Measurements from ENCODE around the gene NDUFA12.
A peak's percentile ranks its signal among the peaks of the same experiment; 100 is the strongest.

Gene NDUFA12

DNA sequence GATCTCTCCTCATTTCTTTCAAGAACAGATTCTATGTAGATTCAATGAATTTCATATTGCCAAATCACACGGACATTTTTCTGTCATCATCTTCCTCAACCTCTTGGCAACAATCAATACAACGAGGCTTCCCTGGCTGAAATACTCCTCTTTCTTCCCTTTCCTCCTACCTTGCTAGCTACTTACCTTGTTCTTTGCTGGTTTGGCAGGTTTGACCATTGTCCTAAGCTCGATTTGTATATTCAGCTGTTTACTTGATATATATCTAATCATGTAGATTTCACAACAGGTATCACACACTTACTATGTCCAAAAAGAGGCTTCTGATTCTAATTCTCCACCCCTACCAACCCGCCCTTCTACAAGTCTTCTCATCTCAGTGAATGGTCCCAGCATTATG, 23.6 kb downstream of the NDUFA12 start:
- no peak for DNase-seq

DNA sequence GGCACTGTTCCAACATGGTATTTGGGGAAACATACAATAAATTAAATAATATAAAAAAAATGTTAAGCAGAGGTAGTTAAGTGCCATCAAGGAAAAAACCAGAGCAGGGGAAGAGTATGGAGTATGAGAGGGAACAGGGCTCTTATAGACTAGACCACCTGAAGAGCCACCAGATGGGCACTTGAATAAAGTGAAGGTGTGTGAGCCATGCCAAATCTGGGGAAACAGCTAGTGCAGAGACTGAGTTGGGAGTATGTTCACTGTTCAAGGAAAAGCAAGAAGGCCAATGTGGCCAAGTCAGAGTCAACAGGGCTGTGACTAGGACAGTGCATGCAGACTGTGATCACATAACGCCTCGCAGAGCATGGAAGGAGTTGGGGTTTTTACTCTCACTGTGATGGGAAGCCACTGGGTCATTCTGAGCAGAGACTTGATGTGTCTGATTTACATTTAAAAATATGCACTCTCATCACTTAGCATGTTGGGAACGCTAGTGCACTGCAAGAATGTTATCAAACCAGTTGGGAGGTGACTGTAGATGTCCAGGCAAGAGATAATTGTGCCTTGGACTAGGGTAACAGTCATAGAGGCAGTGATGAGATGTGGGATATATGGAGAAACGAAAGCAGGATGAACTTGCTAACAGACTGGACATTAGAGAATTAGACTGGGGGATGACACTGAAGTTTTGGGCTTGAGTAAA, 25.6 kb downstream of the NDUFA12 start:
- no peak for DNase-seq

DNA sequence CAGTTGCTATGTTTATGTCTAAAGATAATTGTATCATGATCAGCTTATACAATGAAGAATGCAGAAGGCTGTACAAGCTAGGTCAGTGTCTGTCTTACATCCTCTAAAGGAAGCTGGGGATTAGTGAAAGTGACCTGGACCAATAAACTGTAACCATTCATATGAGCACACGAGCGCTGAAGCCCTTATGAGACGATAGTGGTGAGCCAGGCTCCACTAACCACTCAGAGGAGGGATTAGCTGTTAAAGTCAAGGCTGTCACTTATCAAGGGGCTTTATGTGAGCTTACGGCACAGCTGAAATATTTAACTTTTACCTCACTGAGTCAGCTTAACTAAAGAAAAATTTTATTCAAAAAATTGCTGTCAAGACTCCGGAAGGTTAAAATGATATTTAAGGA, 30.3 kb downstream of the NDUFA12 start:
- no peak for DNase-seq

DNA sequence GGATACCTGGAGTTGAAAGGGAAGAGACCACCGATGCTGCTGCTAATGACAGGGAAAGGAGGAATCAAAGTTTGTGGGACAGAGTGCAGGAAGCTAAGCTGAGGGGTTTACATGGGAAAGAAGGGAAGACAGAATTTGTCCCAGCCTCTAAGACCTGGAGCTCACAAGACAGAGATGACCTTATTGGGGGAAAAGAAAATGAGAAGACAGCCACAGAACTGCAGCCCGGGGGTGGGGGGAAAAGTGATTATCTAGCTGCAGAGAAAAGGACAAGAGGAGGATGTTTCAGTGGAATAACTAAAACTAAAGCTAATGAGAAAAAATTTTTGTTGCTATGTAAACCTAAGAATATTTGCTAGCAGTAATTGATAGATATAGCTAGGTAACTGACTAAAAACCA, 30.7 kb downstream of the NDUFA12 start:
- DNase-seq = no peak

DNA sequence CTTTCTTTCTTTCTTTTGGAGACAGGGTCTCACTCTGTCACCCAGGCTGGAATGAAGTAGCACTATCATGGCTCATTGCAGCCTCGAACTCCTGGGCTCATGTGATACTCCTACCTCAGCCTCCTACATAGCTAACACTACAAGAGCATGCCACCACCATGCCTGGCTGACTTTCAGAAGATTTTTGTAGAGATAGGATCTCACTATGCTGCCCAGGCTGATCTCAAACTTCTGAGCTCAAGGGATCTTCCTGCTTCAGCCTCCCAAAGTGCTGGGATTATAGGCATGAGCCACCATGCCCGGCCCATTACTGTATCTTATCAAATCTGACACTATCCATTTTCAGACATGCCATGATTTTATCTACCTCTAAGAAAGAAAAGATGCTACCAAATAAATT, 31.6 kb downstream of the NDUFA12 start:
- no peak for DNase-seq

DNA sequence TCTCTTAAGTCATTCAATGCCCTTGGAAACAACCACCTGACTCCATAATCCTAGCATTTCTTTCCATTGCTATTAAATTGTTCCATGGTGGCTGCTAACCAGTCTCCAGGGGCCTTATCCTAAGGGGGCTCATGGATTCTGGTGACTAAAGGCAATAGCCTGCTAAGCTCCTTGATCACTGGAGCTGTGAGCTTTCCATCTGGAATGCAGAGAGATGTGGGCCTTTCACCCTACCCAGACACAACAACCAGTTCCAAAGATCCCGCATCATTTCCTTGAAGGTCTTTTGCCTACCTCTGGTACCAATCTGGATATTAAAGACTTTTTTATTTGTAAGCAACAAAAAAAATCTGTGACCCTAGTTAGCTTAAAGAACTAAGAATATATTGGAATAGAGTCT, 32.9 kb downstream of the NDUFA12 start:
- DNase-seq = no peak

DNA sequence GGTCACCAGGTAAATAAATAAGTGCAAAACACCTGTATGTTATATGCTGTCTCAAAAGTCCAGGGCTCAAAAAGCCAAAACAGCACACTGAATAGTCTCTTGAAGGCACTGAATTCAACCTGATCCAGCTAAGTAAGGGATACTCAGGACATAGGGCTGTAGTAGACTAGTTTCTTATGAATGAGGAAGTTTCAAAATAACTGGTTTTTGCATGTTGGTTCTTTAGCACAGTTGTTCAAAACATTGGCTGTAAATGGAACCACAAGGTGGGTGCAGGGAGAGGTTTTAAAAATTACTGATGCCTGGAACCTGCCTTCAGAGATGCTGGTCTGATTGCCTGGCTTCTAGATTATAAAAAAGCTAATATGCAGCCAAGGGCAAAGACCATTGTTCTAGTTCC, 34.1 kb downstream of the NDUFA12 start:
- DNase-seq = no peak

DNA sequence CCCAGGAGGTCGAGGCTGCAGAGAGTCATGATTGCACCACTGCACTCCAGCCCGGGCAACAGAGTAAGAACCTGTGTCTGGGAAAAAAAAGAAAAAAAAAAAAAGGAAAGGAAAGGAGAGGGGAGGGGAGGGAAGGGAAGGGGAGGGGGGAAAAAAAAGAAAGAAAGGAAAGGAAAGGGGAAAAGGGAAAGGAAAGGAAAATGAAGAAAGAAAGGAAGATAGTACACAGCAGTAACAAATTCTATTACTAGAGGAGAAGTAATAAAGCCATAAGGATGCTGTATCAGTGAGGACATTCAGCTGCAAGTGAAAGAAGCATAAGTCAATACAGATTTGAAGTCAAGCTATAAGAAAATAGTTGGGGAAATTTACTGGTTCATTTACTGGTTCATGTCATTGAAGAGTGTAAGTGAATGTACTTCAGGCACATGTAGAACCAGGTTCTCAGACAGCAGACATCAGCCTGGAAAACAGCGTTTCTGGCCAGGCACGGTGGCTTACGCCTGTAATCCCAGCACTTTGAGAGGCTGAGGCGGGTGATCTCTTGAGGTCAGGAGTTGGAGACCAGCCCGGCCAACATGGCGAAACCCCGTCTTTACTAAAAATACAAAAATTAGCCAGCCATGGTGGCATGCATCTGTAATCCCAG, 37.4 kb downstream of the NDUFA12 start:
- DNase-seq = no peak

DNA sequence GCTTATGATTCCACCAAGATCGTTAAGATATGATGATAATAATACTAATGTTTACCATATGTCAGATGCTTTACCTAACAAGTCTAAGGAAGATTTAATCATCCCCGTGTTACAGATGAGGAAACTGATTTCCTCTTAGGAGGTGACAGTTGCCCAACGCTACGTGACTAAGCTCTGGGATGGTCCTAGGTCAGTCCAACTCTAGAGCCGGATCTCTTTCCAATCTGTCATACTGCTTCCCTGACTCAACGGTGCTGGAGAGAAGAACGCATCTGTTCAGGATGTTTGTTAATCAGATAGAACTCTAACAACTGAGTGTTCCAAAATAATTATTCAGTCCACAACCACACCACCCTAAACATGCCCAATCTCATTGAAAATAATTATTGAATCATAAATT, 39.8 kb downstream of the NDUFA12 start:
- DNase-seq = no peak

DNA sequence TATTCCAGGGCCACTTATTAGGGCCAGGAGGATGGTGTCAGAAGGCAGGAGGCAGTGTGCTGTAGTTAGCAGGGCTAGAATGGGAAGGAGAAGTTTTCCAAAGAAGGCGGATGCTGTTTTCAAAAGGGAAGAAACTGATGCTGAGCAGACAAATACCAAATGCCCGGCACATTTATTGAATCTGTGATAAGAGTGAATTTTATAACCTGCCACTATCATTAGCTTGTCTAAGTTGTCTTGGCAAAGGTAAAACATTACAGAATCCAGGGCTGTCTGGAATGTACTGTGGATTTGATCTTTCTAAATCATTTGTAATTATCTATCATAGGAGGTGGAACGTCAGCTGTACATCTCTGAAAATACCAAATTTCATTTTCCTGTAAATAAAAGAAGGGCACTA, 40.8 kb downstream of the NDUFA12 start:
- no peak for DNase-seq

DNA sequence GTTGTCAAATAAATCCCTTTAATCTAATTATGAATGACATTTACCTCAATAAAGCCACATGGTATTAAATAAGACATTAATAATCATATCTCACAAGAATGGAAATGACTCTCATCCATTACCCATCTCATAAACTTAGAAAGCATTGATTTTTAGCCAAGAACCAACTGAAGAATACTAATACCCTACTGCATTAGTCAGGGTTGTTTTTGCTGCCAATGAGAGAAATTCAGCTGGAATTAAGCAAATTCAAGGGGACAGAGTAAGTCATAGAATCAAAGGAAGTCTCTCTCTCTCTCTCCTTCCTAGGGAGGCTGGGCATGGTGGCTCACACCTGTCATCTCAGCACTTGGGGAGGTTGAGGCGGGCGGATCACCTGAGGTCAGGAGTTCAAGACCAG, 41.6 kb downstream of the NDUFA12 start:
- no peak for DNase-seq

DNA sequence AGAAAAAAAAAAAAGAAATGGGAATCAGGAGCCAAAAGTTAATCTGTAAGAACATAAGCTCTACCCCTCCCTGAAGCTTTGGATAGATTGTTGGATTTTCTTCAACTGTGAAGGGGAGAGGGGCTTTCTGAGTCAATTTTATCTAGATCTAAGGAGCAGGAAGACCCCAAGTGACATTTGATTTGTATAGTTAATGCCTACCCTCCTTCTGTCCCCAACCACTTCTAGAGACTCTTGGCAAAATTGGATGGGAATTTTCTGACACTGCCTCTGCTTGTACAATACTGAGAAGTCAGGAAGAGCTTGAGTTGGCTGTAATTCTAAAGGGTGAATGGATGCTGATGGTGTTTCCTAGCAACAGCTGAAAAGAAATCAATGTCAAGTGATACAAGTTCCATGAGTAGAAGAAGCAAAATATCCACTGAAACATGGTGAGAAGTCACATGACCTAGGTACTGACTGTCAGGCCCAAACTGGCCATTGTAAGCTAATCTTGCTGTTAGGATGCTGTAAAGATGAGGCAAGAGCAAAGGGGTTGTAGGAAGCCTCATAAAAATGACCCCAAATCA, 42.2 kb downstream of the NDUFA12 start:
- DNase-seq = no peak

DNA sequence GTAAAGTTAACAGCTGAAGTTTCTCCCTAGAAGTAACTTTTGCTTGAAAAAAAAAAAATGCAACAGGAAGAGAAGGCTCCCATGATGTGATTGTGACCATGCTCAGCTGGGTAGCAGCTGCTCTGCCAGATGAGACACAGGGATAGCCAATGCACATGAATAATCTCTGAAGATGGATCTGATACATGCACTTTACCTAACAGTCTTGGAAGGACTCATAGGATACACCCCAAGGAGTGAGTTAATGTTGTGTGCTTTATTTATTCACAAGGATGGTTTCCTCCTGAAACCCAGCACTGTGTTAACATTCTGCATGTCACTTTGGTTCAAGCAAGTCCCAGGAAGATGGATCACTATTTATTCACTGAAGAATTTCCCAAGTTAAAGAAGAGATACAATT, 46.5 kb downstream of the NDUFA12 start:
- DNase-seq = no peak

DNA sequence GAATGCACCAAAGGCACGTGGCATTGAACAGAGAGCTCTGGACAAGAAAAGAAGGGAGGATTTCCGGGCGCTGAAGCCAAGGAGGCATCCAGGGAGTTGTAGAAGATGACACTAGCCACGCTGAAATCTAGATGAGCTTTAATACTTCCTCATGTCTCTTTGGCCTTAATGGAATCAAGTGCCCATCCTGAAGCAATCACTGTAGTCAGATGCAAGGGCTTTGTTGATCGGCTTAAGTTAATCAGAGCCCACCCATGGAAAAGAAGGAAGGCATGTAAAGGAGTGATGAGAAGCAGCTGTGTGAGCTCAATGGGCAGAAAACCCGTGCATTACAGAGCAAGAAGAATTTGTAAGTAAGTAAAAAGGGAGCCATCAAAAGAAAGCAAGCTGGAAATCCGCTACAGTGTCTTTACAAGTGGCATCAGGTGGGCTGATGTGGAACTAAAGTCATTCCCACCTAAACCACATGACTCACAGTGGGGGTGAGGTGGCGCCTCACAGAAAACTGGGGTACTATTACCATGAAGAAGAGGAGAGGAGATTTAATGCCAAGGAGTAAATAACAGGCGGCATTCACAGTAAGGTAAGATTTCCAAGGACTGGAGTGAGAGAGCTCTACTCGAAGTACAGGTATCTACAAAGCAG, 48.4 kb downstream of the NDUFA12 start:
- DNase-seq = no peak

DNA sequence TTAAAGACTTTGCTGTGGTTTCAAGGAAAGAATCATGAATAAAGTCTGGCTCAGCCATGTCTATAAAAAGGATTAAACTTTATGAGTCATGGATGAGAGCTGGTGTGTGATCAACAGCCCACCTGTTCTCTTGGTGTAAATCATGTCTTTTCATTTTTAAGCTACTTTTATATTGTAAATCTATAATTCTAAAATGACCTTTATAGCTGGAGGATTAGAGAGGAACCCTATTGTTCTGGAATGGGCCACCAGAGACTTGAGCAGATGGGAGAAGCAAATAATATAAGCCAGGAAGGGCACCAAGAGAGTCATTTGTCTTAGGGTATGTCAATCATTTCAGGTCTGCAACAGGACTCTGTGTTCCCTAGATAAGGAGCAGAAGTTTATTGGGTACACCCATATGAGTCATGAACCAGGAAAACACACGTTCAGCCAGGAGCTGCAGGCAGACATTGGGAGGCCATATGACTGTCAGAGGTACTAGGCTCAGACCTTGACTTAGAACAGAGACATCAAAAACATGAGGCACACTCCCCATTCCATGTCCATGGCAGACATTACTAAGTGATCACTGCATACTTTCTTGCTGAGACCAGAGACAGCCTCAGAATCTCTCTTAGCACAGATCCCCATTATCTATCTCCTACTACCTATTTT, 49.3 kb downstream of the NDUFA12 start:
- DNase-seq = no peak

DNA sequence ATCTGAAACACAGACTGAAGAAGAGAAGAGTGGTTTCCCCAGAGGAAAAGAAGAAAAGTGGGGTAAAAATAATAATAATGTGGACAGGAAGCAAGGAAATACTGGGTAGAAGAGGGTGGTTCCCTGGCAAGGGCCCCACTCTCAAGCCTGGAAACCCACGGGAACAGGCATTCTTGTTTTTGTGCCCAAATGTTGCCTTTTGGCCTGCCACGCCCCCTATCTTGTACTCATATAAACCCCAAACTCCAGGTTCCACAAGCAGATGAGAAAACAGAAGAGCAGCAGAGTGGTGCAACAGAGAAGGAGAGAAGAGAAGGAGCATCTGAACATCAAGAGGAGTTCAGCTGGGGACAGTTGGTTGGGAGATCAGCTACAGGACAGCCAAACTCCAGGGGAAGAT, 51.2 kb downstream of the NDUFA12 start:
- no peak for DNase-seq

DNA sequence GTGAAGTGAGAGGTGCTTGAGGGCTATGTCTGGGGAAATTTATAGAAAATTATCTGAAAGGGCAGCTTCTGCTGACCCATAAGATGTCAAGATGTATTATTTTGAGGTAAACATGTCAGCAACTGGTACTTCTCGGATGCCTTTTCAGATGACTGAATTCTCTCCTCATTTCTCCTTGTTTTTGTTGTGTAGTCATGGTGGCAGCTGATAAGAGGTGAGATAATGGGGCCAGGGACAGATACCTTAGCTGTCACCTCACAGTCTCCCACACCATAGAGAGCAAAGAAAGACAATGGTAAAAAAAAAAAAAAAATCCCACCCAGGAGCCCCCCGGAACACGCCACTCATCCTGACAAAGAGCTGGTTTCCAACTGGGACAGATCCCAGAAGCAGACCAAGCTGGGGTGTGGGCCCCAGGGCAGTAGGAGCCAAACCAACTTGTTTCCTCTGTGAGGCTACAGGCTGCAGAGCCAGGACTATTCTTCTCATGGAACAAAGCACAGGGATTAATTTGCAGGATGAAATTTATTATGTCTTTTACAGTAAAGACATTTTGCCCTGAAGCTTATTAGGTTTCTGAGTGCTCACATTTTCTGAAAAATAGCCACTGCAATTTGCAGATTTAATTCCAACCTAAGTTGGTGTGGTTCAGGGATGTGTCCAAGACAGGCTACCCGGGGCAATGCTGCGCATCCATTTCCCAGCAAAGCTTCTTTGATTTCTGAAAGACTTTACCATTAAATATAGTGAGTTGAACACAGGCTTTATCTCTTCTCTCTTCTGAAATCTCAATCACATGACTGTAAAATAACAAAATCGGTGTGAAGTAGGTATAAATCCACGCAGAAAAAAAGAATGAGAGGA, 52.2 kb downstream of the NDUFA12 start:
- no peak for DNase-seq

DNA sequence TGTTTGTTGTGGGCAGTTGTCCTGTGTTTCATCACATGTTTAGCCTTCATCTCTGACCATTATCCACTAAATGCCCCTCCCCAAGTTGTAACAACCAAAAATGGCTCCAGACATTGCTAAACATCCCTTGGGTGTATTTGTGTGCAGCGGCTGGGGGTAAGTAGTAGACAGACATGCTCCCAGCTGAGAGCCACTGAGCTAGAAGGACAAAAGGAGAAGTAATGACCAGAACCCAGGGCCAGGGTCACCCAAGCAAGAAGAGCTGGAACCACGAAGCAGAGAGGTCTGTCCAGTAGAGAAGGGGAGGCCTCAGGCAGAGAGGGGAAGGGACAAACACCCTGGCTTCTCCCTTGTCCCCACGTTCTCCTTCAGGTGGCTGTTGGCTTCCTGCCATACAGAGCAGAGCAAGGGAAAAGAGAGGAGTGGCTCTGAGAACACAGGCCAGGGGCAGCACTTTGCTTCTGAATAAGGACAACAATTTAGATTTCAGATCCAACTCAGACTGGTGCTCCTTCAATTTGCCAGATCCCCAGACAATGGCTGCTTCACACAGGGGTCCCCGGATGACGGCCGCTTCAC, 55.2 kb downstream of the NDUFA12 start:
- no peak for DNase-seq

DNA sequence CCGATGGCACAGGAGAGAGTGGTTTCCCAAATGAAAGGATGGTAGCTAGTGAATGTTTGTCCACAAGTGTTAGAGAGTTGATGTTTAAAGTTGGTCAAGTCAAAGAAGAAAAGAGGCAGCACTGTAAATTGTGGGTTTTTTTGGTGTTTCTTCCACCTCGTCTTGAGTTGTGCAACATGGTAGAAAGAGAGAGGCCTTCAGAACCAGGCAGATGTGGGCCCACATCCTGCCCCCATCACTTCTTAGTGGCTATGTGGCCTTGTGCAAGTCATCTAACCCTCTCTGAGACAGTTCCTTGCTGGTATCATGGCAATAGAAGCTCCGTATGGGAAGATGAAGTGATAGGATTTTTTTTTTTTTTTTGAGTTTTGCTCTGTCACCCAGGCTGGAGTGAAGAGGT, 60.8 kb downstream of the NDUFA12 start:
- DNase-seq = no peak

DNA sequence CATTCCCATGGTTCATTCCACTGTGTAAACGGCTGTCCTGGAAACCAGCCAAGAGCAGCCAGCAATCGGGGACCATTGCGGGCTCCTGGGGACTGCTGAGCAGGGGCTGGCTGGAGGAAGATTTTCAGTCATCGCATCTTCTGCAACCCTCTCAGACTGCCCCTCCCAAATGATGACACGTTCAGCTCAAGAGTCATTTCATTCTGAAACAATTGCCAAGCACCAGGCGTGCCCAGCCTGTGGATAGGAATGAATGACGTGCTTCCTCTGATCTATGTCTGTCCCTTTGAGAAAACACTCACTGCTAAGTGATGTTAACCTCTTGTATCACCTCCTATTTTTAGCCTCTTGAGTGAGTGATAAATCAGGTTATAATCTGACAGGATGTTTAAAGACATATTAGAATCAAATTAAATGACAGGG, 62.0 kb downstream of the NDUFA12 start:
- DNase-seq = peak; percentile 70

DNA sequence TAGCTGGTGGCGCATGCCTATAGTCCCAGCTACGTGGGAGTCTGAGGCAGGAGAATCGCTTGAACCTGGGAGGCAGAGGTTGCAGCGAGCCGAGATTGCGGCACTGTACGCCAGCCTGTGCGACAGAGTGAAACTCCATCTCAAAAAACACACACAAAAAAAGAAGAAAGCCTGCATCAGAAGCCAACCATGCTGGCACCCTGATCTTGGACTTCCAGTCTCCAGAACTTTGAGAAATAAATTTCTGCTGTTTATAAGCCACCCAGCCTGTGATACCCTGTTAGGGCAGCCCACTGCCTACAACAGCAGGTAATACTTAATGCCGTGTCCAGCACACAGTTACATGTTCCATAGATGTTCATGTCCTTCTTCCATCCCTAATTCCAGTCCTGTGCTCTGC, 62.7 kb downstream of the NDUFA12 start:
- DNase-seq = no peak

DNA sequence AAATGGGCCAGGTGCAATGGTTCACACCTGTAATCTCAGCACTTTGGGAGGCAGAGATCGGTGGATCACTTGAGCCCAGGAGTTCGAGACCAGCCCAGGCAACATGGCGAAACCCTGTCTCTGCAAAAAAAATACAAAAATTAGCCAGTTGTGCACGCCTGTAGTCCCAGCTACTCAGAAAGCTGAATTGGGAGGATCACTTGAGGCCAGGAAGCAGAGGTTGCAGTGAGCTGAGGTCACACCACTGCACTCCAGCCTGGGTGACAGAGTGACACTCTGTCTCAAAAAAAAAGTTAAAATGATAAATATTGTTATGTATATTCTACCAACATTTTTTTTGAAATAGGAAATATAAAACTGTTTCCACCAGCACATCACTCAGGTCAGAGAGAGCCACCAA, 64.9 kb downstream of the NDUFA12 start:
- DNase-seq = no peak

All from NCI-H2029 (cell line).